Measurements from ENCODE around the gene SLC22A31. TPM values are rescaled to one million over a fixed set of nuclear protein-coding genes. Genes with fewer than 3 reads are reported as not detected.
"Not testable (repeated sequence)": the region's sequence is repeated elsewhere in the genome, so short reads cannot be mapped to it uniquely, and the experiment has no call there.

SLC22A31 gene
- polyA plus RNA-seq, 12 donors, result 0.31 to 3.7 (median 1.5) TPM; not detected in 2

- no peak for DNase-seq
These were observed 33.5 kb downstream of the SLC22A31 start for GRCh38 chr16:89166696-89167424.

- not testable (repeated sequence) for DNase-seq
These were observed 34.7 kb downstream of the SLC22A31 start for GRCh38 chr16:89165681-89165979.

- no peak for DNase-seq
These were observed 35.3 kb downstream of the SLC22A31 start for GRCh38 chr16:89164847-89165680.

GRCh38 chr16:89164436-89164835 lies 35.9 kb downstream of the SLC22A31 start:
- DNase-seq, result no peak

- no peak for DNase-seq
These were observed 37.0 kb downstream of the SLC22A31 start for GRCh38 chr16:89163297-89163696.

- DNase-seq, result no peak
These were observed 38.3 kb downstream of the SLC22A31 start for GRCh38 chr16:89161763-89162713.

GRCh38 chr16:89160977-89161701 lies 39.2 kb downstream of the SLC22A31 start:
- no peak for DNase-seq

- DNase-seq, result no peak
These were observed 40.4 kb downstream of the SLC22A31 start for GRCh38 chr16:89159850-89160354.

GRCh38 chr16:89159066-89159849 lies 41.1 kb downstream of the SLC22A31 start:
- DNase-seq, result no peak

GRCh38 chr16:89157778-89158177 lies 42.6 kb downstream of the SLC22A31 start:
- DNase-seq, result no peak

- no peak for DNase-seq
These were observed 43.3 kb downstream of the SLC22A31 start for GRCh38 chr16:89156740-89157645.

- DNase-seq, result no peak
These were observed 44.2 kb downstream of the SLC22A31 start for GRCh38 chr16:89155851-89156739.

GRCh38 chr16:89155184-89155679 lies 45.1 kb downstream of the SLC22A31 start:
- DNase-seq, result peak; percentile 43

- DNase-seq, result no peak
These were observed 45.8 kb downstream of the SLC22A31 start for GRCh38 chr16:89154390-89155183.

GRCh38 chr16:89153848-89154271 lies 46.5 kb downstream of the SLC22A31 start:
- DNase-seq, result no peak

GRCh38 chr16:89152831-89153700 lies 47.3 kb downstream of the SLC22A31 start:
- DNase-seq, result no peak
